HG03196 (cell line): ENCODE measurements around the gene KMT2C.
A peak's percentile ranks its signal among the peaks of the same experiment; 100 is the strongest.
"Not testable (repeated sequence)": the region's sequence is repeated elsewhere in the genome, so short reads cannot be mapped to it uniquely, and the experiment has no call there.

Experiments used
- ATAC-seq: cut with Tn5 transposase; IDR thresholded peaks from one replicate; pipeline ENCODE4 v1.9.1; 2021; ENCODE audit not compliant: unreplicated experiment

Gene KMT2C

DNA sequence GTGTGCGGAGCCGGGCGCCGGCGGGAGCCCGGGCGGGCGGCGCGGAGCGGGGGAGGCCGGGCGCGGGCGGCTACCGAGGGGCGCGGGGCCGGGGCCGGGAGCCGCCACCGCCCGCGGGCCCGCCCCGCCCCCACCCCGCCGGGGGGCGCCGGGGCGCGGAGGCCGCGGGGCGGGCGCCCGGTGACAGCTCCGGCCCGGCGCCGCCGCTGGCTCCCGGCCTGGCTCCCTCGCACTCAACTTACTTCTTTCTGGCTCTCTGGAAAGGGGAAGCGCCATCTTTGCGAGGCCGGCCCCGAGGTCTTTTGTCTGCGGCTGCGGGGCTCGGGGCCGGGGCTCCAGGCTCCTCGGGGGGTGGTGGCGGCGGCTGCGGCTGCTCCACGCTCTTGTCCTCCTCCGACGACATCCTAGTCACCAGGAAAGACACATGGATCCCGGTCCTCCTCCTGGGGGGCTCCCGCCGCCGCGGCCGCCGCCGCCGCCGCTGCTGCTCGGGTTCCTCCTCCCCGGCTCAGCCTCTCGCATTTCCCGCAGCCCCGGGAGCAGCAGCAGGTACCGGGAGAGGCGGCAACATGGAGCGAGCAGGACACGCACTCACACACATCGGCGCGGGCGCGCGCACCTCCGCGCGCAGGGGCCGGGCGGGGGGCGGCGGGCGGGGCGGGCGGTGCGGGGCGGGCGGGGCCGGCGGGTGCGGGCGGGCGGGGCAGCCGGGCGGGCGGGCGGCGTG lies at the start of gene KMT2C:
KMT2C (minus strand) TSS at position 620 of the 727 bp plus-strand sequence; CDS start at position 403, 217 bp downstream.
- ATAC-seq, result peak; percentile 12

DNA sequence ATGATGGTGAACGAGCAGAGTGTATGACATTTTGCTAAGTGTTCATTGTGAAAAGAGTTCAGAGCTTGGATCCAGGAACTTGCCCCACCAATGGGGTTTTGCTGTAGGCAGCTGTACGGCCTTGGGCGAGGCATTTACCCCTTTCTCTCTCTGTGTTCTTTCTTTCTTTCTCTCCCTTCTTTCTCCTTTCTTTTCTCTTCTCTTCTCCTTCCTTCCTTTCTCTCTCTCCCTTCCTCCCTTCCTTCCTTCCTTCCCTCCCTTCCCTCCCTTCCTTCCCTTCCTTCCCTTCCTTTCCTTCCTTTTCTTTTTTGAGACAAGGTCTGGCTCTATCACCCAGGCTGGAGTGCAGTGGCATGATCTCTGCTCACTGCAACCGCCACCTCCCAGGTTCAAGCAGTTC lies 45.3 kb upstream of the KMT2C start:
- no peak for ATAC-seq

DNA sequence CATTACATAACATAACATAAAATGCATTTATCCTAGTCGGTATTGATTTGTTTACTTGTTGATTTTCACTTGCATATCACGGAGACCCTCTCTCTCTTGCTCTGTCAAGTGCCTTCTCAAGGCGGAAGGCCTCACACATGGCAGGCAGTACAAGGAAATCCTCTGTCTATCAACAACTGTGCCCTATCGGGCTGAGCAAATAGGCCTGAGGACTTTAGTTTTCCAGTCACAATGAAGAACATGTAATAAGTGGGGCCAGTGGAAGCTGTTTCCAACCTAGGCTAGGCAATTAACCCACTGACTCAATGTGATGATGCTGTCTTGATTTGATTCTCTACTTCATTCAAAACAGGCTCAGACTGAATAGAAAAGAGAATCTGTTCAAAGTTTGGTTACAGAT lies 44.9 kb upstream of the KMT2C start:
- ATAC-seq, result no peak

DNA sequence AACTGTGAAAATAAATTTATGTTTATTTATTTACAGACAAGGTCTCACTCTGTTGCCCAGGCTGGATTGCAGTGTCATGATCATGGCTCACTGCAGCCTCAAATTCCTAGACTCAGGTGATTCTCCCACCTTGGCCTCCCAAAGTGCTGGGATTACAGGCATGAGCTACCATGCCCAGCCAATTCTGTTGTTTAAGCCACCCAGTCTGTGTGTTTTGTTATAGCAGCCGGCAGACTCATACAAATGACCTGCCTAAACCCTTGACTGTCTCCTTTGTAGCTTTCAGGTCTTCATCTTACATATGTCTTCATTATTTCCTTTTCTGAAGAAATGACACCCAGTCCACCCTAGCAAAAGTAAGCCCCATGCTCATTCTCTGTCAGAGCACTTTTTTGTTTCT lies 43.8 kb upstream of the KMT2C start:
- no peak for ATAC-seq

DNA sequence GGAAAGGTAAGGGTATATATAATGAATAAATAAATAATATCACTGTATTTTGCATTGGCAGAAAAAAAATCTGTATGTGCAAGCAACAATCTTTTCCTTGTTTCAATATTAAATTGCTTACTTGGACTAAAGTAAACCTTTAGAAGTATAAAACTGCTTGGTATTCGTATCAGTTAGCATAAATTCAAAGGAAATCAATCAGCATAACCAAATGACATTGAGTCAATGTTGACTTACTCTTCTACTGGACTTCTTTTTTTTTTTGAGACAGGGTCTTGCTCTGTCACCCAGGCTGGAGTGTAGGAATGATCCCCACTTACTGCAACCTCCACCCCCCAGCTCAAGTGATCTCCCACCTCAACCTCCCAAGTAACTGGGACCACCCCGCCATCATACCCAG lies 42.3 kb upstream of the KMT2C start:
- no peak for ATAC-seq

DNA sequence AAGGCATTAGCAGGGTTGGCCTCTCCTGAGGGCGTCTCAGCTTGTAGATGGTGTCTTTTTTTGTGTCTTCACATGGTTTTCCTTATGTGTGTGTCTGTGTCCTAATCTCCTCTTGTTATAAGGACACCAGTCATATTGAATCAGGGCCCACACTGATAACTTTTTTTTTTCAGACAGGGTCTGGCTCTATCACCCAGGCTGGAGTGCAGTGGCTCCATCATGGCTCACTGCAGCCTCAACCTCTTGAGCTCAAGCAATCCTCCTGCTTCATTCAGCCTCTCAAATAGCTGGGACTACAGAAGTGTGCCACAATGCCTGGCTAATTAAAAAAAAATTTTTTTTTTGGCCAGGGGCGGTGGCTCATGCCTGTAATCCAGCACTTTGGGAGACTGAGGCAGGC lies 41.3 kb upstream of the KMT2C start:
- ATAC-seq, result no peak

DNA sequence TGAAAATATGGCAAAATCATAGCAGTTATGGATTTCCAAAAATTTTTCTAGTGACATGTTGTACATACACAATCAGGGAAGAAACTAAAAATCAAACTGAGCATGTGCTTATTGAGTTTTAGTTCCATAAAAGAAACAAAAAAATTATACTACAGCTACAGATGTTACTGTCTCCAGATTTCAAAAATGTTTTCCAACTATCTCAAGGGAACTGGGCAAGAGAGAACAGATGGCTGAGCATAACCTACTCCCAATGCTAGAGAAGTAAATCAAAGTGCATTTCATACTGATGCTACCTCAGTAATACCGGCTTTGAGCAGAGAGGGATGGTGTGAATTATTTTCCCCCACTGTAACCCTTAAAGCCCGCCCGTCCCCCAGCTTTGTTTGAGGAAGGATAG lies 40.7 kb upstream of the KMT2C start:
- no peak for ATAC-seq

DNA sequence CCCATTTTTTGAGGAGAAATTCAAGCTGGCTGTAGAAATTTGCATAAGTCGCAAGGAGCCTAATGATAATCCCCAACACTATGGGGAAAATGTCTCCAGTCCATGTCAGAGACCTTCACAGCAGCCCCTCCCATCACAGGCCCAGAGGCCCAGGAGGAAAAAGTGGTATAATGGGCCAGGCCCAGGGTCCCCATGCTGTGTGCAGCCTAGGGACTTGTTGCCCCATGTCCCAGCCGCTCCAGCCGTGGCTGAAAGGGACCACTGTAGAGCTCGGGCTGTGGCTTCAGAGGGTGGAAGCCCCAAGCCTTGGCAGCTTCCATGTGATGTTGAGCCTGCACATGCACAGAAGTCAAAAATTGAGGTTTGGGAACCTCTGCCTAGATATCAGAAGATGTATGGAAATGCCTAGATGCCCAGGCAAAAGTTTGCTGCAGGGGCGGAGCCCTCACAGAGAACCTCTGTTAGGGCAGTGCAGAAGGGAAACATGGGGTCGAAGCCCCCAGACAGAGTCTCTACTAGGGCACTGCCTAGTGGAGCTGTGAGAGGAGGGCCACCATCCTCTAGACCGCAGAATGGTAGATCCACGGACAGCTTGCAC lies 35.3 kb upstream of the KMT2C start:
- not testable (repeated sequence) for ATAC-seq

DNA sequence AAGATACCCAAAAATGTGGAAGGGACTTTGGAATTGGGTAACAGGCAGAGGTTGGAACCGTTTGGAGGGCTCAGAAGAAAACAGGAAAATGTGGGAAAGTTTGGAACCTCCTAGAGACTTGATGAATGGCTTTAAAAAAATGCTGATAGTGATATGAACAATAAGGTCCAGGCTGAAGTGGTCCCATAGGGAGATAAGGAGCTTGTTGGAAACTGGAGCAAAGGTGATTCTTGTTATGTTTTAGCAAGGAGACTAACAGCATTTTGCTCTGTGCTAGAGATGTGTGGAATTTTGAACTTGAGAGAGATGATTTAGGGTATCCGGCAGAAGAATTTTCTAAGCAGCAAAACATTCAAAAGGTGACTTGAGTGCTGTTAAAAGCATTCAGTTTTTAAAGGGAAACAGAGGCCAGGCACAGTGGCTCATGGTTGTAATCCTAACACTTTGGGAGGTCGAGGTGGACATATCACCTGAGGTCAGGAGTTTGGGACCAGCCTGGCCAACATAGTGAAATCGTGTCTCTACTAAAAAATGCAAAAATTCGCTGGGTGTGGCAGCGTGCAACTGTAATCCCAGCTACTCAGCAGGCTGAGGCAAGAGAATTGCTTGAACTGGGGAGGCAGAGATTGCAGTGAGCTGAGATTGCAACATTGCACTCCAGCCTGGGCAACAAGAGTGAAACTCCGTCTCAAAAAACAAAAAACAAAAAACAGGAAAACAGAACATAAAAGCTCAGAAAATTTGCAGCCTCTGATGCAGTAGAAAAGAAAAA lies 34.6 kb upstream of the KMT2C start:
- not testable (repeated sequence) for ATAC-seq

DNA sequence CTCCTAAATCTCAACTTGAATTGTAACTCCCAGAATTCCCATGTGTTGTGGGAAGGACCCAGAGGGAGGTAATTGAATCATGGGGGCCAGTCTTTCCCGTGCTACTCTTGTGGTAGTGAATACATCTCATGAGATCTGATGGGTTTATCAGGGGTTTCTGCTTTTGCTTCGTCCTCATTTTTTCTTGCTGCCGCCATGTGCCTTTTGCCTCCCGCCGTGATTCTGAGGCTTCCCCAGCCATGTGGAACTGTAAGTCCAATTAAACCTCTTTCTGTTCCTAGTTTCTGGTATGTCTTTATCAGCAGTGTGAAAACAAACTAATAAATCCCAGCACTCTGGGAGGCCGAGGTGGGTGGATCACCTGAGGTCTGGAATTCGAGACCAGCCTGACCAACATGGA lies 33.8 kb upstream of the KMT2C start:
- not testable (repeated sequence) for ATAC-seq

DNA sequence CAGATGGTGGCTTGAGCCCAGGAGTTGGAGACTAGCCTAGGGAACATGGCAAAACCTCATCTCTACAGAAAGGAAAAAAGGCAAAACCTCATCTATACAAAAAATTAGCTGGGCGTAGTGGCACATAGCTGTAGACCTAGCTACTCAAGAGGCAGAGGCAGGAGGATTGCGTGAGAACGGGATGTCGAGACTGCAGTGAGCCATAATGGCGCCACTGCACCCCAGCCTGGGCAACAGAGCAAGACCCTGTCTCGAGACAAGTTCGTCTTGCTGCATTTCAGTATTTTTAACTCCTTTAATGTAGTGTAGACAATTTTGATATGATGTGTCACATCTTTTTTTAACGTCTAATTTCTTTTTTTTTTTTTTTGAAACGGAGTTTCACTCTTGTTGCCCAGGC lies 31.4 kb upstream of the KMT2C start:
- no peak for ATAC-seq

DNA sequence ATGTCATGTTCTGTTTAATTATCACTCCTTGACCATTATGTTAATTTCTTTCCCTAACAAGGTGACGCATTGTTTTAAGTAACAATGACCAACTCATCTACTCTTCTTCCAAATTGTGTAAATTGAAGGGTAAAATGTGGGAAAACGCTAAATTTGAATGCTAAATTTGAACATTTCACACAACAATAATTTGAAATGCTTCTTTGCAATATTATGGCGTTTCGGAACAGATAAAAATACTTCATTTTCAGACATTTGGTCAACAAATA lies 29.2 kb upstream of the KMT2C start:
- no peak for ATAC-seq

DNA sequence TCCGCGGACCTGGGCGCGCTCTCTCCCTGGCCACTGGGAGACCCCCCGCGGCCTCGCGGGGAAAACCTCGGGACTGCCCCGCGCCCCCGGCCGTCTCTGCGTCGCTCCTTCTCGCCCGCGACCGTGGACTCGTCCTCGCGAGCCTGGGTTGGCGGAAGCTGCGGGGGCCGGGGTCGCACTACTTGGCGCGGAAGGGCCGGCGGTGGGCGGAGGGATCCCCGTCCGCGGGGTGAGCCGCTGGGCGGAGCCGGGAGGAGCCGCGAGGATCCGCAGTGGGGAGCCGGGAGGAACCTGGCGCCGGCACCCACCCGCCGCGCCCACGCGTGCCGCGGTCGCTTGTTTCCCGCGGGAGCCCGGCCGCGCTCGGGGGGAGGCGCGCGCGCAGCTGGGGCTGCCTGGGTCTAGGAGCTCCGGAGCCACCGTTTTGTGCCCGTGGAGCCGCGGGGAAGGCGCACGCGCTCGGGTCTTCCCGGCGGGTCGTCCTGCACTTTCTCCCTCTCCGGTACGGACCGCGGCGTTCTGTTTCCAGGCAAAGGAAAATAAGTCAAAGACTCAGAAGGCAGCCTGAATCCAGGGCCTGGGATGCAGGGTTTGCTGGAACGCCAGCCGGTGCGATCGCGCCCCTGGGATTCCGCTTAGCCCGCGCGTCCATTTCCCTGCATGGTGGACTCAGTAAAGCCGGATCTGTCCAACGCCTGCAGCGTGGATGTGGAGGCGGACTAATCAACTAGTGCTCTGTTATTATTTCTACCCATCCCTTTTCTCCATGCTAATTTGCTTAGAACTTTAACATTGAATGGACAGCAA lies 28.7 kb upstream of the KMT2C start:
- ATAC-seq, result peak; percentile 38

DNA sequence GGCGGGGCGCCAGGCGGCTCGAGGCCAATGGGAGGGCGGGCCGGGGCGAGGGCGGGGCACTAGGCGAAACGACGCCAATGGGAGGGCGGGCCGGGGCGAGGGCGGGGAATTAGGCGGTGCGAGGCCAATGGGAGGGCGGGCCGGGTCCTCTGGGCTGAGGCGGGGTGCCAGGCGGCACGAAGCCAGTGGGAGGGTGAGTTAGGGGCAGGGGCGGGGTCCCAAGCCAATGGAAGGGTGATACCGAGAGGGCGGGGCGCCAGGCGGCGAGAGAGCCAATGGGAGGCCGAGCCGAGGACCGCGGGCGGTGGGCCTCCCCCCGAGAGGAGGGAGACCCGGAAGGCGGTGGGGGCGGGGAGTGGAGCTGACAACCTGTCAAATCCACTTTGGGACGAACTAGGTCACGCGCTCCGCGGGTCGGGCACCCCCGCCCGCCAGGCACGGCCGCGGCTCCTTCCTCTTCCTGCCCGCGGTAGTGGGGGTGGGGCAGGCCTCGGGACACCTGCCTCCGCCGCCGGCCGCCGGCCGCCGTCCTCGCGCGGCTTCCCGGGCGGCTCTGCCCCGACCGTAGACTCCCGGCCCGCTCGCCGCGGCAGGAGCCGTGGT lies 28.0 kb upstream of the KMT2C start:
- peak; percentile 92 for ATAC-seq

DNA sequence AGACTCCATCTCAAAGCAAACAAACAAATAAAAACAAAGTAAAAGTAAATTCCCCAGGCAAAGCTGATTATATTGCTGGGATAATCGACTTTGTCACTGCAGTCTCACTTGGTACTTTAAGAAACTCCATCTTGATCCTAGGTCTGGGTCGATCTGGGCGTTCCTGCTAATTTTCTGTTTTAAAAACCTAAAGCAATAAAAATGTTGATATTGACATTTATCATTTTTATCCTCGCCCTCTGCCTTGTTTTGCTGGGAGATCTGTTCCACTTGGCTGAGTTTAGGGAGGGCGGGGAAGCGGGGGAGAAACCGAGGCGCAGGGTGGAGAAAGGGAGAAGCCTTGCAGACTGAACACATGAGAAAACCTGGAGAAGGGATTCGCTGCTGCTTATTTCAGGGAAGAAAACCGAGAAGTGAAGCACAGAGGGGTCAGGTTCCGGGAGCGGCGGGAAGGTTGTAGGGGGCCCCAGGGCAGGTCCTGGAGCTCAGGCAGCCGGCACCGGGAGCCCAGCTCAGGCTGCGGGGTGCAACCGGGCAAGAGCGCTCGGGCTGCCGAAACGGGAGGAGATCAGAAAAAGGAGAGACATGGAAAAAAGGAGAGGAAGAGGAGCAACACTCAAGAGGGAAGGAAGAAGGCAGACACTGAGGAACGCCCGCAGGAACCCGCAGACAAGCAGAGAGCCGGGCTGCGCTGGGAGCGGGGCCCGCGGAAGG lies 27.3 kb upstream of the KMT2C start:
- peak; percentile 51 for ATAC-seq

DNA sequence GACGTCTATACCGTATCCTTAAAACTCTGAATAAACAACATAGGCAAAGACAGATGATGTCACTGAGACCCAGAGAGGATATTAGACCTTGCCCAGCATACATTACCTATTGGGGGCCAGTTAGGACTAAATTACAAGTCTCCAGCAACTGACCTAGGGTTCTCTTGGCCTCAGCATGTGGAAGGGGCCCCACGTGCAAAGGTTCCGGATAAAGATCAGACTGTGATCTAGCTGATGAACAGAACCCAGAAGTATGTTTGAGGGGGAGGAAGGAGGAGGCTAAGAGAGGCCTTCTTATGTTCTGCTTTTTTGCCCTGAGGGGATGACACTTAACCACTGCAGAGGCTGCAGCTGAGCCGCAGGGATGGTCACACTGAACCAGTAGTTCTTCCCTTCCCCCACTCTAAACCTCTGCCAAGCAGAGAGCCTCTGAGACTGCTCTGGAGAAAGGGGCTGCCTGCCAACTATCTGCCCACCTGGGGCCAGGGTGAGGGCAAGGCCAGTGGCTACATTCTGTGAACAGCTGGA lies 24.0 kb upstream of the KMT2C start:
- ATAC-seq, result no peak

DNA sequence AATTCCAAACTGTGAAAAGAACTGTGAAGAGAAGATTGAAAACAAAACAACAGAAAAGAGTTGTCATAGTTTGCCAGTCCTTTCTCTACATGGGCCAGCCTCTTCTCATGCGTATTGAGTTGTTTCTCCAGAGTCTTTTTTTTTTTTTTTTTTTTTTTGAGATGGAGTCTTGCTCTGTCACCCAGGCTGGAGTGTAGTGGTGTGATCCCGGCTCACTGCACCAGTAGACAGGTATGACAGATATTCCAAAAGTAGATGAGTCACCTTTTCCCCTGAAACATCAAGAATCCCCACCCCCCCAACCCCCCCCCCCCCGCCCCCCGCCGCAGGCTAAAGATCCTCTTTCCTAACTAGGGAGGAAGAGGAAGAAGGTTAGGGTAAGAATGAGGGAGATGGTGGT lies 15.6 kb upstream of the KMT2C start:
- no peak for ATAC-seq

DNA sequence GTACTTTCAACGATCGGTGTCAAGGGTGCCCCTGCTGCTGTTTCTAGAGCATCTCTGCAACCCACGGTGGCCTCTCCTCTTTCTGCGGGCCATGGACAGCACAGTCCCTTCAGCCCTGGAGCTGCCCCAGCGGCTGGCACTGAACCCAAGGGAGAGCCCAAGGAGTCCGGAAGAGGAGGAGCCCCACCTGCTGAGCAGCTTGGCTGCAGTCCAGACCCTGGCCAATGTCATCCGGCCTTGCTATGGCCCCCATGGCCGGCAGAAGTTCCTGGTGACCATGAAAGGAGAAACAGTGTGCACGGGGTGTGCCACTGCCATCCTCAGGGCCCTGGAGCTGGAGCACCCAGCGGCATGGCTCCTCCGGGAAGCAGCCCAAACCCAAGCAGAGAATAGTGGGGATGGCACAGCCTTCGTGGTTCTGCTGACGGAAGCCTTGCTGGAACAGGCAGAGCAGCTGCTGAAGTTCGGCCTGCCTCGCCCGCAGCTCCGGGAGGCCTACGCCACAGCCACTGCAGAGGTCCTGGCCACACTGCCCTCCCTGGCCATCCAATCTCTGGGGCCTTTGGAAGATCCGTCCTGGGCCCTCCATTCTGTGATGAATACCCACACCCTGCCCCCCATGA lies 9.7 kb upstream of the KMT2C start:
- not testable (repeated sequence) for ATAC-seq

DNA sequence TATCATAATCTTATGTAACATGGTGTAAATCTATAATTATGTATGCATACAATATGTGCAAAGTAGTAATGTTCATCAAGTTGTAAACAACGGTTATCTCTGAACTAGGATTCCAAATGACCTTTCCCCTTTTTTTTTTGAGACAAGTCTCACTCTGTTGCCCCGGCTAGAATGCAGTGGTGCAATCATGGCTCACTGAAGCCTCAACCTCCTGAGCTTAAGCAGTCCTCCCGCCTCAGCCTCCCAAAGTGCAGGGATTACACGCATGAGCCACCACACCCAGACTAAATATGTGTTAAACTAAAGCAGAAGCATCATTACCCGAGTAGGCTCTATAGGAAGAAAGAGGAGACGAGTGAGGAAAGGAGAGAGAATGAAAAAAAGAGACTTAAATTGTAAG lies 7.8 kb upstream of the KMT2C start:
- ATAC-seq, result no peak

DNA sequence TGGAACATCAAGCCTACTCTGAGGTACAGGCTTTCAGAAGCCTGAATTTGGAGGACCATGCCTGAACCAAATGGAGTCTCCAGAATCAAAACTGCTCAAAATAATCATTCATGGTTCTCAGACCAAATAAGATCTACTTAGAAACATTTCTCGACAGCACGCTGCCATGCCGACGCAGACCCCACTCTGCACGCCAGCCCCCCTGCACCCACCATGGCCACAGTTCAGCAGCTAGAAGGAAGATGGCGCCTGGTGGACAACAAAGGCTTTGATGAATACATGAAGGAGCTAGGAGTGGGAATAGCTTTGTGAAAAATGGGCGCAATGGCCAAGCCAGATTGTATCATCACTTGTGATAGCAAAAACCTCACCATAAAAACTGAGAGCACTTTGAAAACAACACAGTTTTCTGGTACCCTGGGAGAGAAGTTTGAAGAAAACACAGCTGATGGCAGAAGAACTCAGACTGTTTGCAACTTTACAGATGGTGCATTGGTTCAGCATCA lies 6.6 kb upstream of the KMT2C start:
- ATAC-seq, result no peak
